ENCODE results near the gene USP3.

GRCh38 chr15:63489352-63489751 is 15.0 kb upstream of the USP3 start:
- TF ChIP-seq, protein P1, sequence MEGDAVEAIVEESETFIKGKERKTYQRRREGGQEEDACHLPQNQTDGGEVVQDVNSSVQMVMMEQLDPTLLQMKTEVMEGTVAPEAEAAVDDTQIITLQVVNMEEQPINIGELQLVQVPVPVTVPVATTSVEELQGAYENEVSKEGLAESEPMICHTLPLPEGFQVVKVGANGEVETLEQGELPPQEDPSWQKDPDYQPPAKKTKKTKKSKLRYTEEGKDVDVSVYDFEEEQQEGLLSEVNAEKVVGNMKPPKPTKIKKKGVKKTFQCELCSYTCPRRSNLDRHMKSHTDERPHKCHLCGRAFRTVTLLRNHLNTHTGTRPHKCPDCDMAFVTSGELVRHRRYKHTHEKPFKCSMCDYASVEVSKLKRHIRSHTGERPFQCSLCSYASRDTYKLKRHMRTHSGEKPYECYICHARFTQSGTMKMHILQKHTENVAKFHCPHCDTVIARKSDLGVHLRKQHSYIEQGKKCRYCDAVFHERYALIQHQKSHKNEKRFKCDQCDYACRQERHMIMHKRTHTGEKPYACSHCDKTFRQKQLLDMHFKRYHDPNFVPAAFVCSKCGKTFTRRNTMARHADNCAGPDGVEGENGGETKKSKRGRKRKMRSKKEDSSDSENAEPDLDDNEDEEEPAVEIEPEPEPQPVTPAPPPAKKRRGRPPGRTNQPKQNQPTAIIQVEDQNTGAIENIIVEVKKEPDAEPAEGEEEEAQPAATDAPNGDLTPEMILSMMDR (IDR thresholded peaks at IDR 0.05; ENCODE audit: insufficient read depth, low read length, poor library complexity, severe bottlenecking) = no peak
- no peak for TF ChIP-seq EZH2phosphoT487 (conservative IDR thresholded peaks at IDR 0.05; ENCODE audit: low read length)
